GM12878 (cell line): ENCODE data around the gene NSG1. TPM values are rescaled to one million over a fixed set of nuclear protein-coding genes. Genes with fewer than 3 reads are reported as not detected.

Source experiments
- ATAC-seq: fragments of 200-7000 bp; cut with Tn5 transposase; 3 replicates; pipeline ENCODE4 v1.9.1; 2020; ENCODE audit warnings: mild to moderate bottlenecking, moderate library complexity
- BruUV-seq: library from RNA; stranded (reverse); fragments of 400-500 nt; replicated peaks from 2 replicates; lab custom pipeline; 2021; lab: Mats Ljungman, UMichigan
- CTCF ChIA-PET: fragments of 300-600 bp; sonication (Branson Sonifier 250); formaldehyde crosslinking; extraction: SDS; loops from one replicate; lab custom pipeline; 2021; ENCODE audit warnings: inconsistent platforms; lab: Yijun Ruan, JAX
- POLR2A ChIA-PET: fragments of 350-600 bp; formaldehyde crosslinking; extraction: SDS; loops from one replicate; lab custom pipeline; 2021; ENCODE audit warnings: inconsistent platforms; lab: Charles Lee
- RAD21 ChIA-PET: fragments of 300-600 bp; sonication (Branson Sonifier 250); formaldehyde crosslinking; loops from one replicate; lab custom pipeline; 2023; ENCODE audit warnings: antibody characterized with exemption; ENCODE audit not compliant: unreplicated experiment; lab: Charles Lee
- SMC1A ChIA-PET: fragments of 300-600 bp; sonication (Branson Sonifier 250); formaldehyde crosslinking; loops from one replicate; lab custom pipeline; 2023; ENCODE audit not compliant: unreplicated experiment, uncharacterized antibody; lab: Charles Lee
- DNase-seq: peaks from one replicate; pipeline ENCODE4 v3.0.0-alpha.2; 2011; ENCODE audit warnings: low read depth, low spot score
- FAIRE-seq: peaks from 3 replicates; lab custom pipeline; 2011; peaks lifted over from hg19 to GRCh38; lab: Jason Lieb, UNC
- H2AFZ ChIP-seq: 2 replicates; pipeline ENCODE4 v1.6.0; 2011; ENCODE audit warnings: low read depth, low read length, control low read depth; ENCODE audit not compliant: control insufficient read depth
- H3K27ac ChIP-seq: 2 replicates; pipeline ENCODE4 v1.5.1; 2011; ENCODE audit warnings: control low read depth; ENCODE audit not compliant: control insufficient read depth, insufficient read depth
- H3K27me3 ChIP-seq, 2 experiments: replicated peaks in 1 of 2; 2 replicates each; pipeline versions ENCODE4 v1.6.0 to v1.6.1; 2011; ENCODE audit warnings: low read length in 1 of 2; ENCODE audit not compliant: control insufficient read depth in 2 of 2, insufficient read depth in 2 of 2
- H3K36me3 ChIP-seq, 2 experiments: 2 replicates each; pipeline ENCODE4 v1.5.1; 2011; ENCODE audit warnings: low read length in 1 of 2; ENCODE audit not compliant: control insufficient read depth in 2 of 2, insufficient read depth in 2 of 2
- H3K4me1 ChIP-seq: 2 replicates; pipeline ENCODE4 v1.6.1; 2011; ENCODE audit warnings: mild to moderate bottlenecking, low read length, moderate library complexity, mixed read lengths; ENCODE audit not compliant: control insufficient read depth, insufficient read depth
- H3K4me2 ChIP-seq: 2 replicates; pipeline ENCODE4 v1.6.0; 2011; ENCODE audit warnings: control low read depth; ENCODE audit not compliant: control insufficient read depth, insufficient read depth
- H3K4me3 ChIP-seq: fragments of 200-600 bp; sonication (generic); 2 replicates; pipeline ENCODE4 v1.5.1; 2016
- H3K79me2 ChIP-seq: 2 replicates; pipeline ENCODE4 v1.6.0; 2011; ENCODE audit warnings: low read length; ENCODE audit not compliant: control insufficient read depth, insufficient read depth
- H3K9ac ChIP-seq: 2 replicates; pipeline ENCODE4 v1.8.0; 2011; ENCODE audit warnings: low read length, control low read depth, mixed read lengths; ENCODE audit not compliant: control insufficient read depth, insufficient read depth
- H3K9me3 ChIP-seq: replicated peaks from 3 replicates; pipeline ENCODE4 v1.5.1; 2011; ENCODE audit warnings: mild to moderate bottlenecking, low read length; ENCODE audit not compliant: control insufficient read depth, insufficient read depth
- H4K20me1 ChIP-seq: 2 replicates; pipeline ENCODE4 v1.6.0; 2011; ENCODE audit not compliant: control insufficient read depth, insufficient read depth
- CBFB ChIP-seq: IDR thresholded peaks from 2 replicates; pipeline ENCODE4 v1.6.1; 2016; ENCODE audit warnings: antibody characterized with exemption, low read depth
- KAT2A ChIP-seq: conservative IDR thresholded peaks from 2 replicates; pipeline ENCODE4 v1.6.1; 2011; ENCODE audit warnings: low read depth, low read length; ENCODE audit not compliant: control insufficient read depth
- RFX5 ChIP-seq: IDR thresholded peaks from 2 replicates; pipeline ENCODE4 v1.6.1; 2011; ENCODE audit warnings: low read depth, low read length, improper control_type of control experiment
- SIN3A ChIP-seq: IDR thresholded peaks from 2 replicates; pipeline ENCODE4 v1.6.1; 2012; ENCODE audit warnings: low read depth, low read length, improper control_type of control experiment
- WGBS: methylation state at CpG from one replicate; pipeline ENCODE4 v1.1.6; 2016; ENCODE audit warnings: low lambda C conversion rate; ENCODE audit not compliant: insufficient replicate concordance, insufficient coverage; ENCODE audit errors: missing lambda C conversion rate; 5-methylcytosine and 5-hydroxymethylcytosine counted together
- in situ Hi-C: fragments of 300-500 bp; cut with MboI; formaldehyde crosslinking; loops from 9 replicates; pipeline ENCODE4 v1.14.3; 2018; ENCODE audit warnings: mixed read lengths
- intact Hi-C: fragments of 100-400 bp; cut with micrococcal nuclease; formaldehyde crosslinking; loops from one replicate; pipeline ENCODE4 v1.14.2; 2022; ENCODE audit not compliant: unreplicated experiment
- polyA plus RNA-seq, 11 experiments: library from polyadenylated mRNA; depleted of rRNA in 4 of 11; unstranded in 6 of 11; stranded (reverse) in 5 of 11; fragments of >200 nt; fragmentation: Nextera tagmentation in 4 of 11; fragmentation: Illumina TruSeq in 1 of 11; extraction: Ambion mirVana in 4 of 11; extraction: Trizol in 1 of 11; gene quantifications; 1 replicate in 1 of 11; 2 replicates in 10 of 11; pipeline versions ENCODE4 v1.2.1 to v1.2.3, GENCODE V29; 2011 to 2016; ENCODE audit warnings: inconsistent platforms in 2 of 11, missing spikeins in 2 of 11, low read depth in 1 of 11
- total RNA-seq, 4 experiments: library from RNA; depleted of rRNA in 3 of 4; stranded (reverse); fragments of >200 nt in 3 of 4; fragmentation: Illumina TruSeq in 1 of 4; extraction: Trizol in 1 of 4; gene quantifications; 2 replicates each; pipeline versions ENCODE4 v1.2.1 to v1.2.3, GENCODE V29; 2013 to 2021
- TF ChIP-seq, protein P1 (sequence below): IDR thresholded peaks from 2 replicates; pipeline ENCODE4 v1.6.1; 2011; ENCODE audit warnings: low read depth, mild to moderate bottlenecking, low read length, moderate library complexity, borderline replicate concordance; ENCODE audit errors: extremely low read depth

The NSG1 gene
- total and polyA plus RNA-seq, 10 of the 15 experiments (the other 5 are each of a cell fraction or from before 2014, with no cell fraction given) = 0.03 to 0.19 (median 0.10) TPM; not detected in 5

DNA sequence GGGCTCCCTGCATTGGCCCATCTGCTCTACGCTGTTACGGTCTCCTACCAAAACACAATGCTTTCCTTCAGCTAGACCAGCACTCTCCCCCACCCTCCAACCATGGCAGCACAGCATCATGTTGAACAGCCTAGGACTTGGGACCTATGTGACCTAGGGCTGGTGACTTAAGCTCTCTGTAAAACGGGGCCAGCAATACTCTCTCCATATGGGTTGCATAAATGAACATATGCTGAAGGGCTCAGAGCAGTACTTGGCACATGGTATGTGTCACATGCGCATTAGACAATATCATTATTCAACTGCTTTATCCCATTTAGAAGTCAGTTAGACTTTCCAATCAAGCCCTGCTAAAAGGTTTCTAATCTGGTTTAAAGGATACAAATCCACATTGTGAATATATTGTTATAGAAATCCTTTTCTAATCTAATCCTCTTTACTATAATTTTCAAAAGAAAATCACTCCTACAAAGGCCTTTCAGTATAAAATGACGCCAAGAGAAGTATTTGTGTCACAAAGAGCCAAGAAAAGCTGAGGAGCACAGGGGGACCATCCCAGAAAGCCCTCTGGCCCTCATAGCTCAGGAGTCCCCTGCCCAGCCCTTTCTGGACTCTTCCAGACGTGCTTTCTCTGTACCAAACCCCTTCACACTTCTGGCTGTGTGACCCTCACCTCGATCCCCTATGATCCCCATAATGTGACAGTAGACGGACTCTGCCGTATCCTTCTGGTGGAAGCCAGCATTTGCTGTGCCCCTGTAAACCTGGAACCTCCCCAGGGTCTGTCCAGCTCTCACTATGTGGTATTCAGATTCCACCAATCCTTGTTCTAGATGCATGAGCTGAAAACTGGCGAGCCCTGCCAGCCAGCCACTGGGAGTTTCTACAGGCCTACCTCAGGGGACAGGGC lies 42.3 kb downstream of the NSG1 start:
- Histone ChIP-seq H3K27ac (no peak overlapping the region), H3K4me1 (no peaks in the 10 kb centered on the region), H2AFZ (no peak overlapping the region), H3K9ac (no peak overlapping the region), H3K9me3 (no peaks in the 10 kb centered on the region), H3K4me3 (no peak overlapping the region), H3K4me2 (no peak overlapping the region), H3K36me3 (peaks cover 8% of the 10 kb centered on the region in 2 experiments; a peak in 3 of 4 replicates), H3K79me2 (no peaks in the 10 kb centered on the region), H3K27me3 (no peaks in the 10 kb centered on the region), H4K20me1 (no peaks in the 10 kb centered on the region)
- FAIRE-seq = no peak
- ATAC-seq = no peak
- 94% methylated on average over 10 of the region's 10 CpGs for WGBS
- intact Hi-C loops = no loop called here
- ChIA-PET POLR2A (no interaction called here), CTCF (interaction anchor here (1.2 to 2.4 kb wide), 2 partner anchors 170 to 178 kb away, joined by 4 to 11 read pairs; no protein-coding TSS in a partner anchor), SMC1A (no interaction called here), RAD21 (no interaction called here)
- in situ Hi-C loops = no loop called here
- BruUV-seq = no TSS peak
- no peak for DNase-seq
- TF ChIP-seq KAT2A (no peak), SIN3A (no peak), CBFB (no peak), RFX5 (no peak)
- TF ChIP-seq, protein P1, sequence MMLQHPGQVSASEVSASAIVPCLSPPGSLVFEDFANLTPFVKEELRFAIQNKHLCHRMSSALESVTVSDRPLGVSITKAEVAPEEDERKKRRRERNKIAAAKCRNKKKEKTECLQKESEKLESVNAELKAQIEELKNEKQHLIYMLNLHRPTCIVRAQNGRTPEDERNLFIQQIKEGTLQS = no peak
